Progenitor cell of endocrine pancreas (in vitro differentiated cells): ENCODE data around the gene HOXA11. TPM values are rescaled to one million over a fixed set of nuclear protein-coding genes. Genes with fewer than 3 reads are reported as not detected.

Experiments used
- DNase-seq: peaks from one replicate; pipeline ENCODE4 v3.0.0; 2021; ENCODE audit warnings: low spot score; ENCODE audit not compliant: unreplicated experiment
- H3K27ac Mint-ChIP-seq: 2 replicates; pipeline ENCODE4 v1.8.0; 2021; ENCODE audit warnings: mild to moderate bottlenecking, moderate library complexity, mixed read lengths
- H3K27me3 Mint-ChIP-seq: 2 replicates; pipeline ENCODE4 v1.8.0; 2021; ENCODE audit warnings: mixed read lengths
- H3K36me3 Mint-ChIP-seq: 2 replicates; pipeline ENCODE4 v1.8.0; 2022; ENCODE audit warnings: mixed read lengths; ENCODE audit not compliant: insufficient read depth
- H3K4me1 Mint-ChIP-seq: 2 replicates; pipeline ENCODE4 v1.8.0; 2021; ENCODE audit warnings: low read depth, mixed read lengths
- H3K4me3 Mint-ChIP-seq: 2 replicates; pipeline ENCODE4 v1.8.0; 2021; ENCODE audit warnings: low read depth, mild to moderate bottlenecking, moderate library complexity, mixed read lengths
- H3K9me3 Mint-ChIP-seq: 2 replicates; pipeline ENCODE4 v1.8.0; 2021; ENCODE audit warnings: low read depth, mixed read lengths
- CTCF ChIP-seq: fragments of 200-600 bp; sonication (generic); IDR thresholded peaks from one replicate; pipeline ENCODE4 v1.5.0; 2021; ENCODE audit warnings: antibody characterized with exemption, mild to moderate bottlenecking; ENCODE audit not compliant: unreplicated experiment
- total RNA-seq: library from RNA; stranded (reverse); gene quantifications from 2 replicates; pipeline ENCODE4 v1.2.1, GENCODE V29; 2021

HOXA11 gene
- total RNA-seq, 1 donor from 2014 or later = not detected

GRCh38 chr7:27189997-27190748 lies 5.1 kb upstream of the HOXA11 start:
- Mint-ChIP-seq H3K9me3 (no peaks in the 10 kb centered on the region), H3K27ac (no peak overlapping the region), H3K4me3 (no peak overlapping the region), H3K27me3 (peaks cover 97% of the 10 kb centered on the region), H3K4me1 (peaks cover 6% of the 10 kb centered on the region), H3K36me3 (no peaks in the 10 kb centered on the region)
- TF ChIP-seq CTCF = no peak
- no peak for DNase-seq

DNA sequence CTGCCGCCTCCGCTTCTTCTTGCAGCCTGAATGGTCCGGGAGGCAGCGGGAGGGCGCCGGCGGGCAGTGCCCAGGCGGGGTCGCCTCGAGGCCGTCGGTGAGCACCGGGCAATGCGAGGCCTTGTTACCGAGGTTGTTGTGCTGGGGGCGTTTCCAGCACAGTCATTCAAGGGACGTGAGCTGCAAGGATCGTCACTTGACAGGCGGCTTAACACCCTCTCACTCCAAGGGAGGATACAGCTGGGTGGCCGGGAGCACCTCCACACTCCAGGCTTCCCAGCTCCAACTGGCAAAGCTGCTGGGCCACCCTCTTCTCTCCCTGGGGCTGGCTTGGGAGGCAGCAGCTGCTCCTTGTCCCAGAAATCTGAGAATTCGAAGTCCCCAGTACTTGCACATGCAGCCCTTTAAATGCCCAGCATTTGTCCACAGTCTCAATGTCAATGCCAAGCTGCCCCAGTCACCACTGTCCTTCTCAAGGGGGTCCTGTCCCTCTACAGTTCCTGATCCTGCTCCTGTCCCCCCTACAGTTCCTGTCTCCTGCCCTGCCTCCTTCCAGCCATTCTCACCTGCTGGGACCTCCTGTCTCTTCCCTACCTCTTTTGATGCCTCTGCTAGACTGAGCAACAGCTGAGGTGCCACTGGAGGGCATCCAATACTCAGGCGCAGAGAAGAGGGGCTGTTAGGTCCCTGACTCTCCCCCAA lies 4.4 kb upstream of the HOXA11 start:
- no peaks in the 10 kb centered on the region for H3K9me3 Mint-ChIP-seq
- no peak overlapping the region for H3K4me3 Mint-ChIP-seq
- DNase-seq = no peak
- no peak overlapping the region for H3K27ac Mint-ChIP-seq
- H3K36me3 Mint-ChIP-seq = no peaks in the 10 kb centered on the region
- peaks cover 97% of the 10 kb centered on the region for H3K27me3 Mint-ChIP-seq
- no peak for TF ChIP-seq CTCF
- H3K4me1 Mint-ChIP-seq = peaks cover 6% of the 10 kb centered on the region

- peaks cover 6% of the 10 kb centered on the region for H3K4me1 Mint-ChIP-seq
- H3K27ac Mint-ChIP-seq = no peak overlapping the region
- no peak for TF ChIP-seq CTCF
- no peaks in the 10 kb centered on the region for H3K9me3 Mint-ChIP-seq
- DNase-seq = no peak
- no peaks in the 10 kb centered on the region for H3K36me3 Mint-ChIP-seq
- peak overlapping the region; percentile 9 for H3K4me3 Mint-ChIP-seq
- H3K27me3 Mint-ChIP-seq = peaks cover 95% of the 10 kb centered on the region
Observed at GRCh38 chr7:27188386-27189294, 3.6 kb upstream of the HOXA11 start.

DNA sequence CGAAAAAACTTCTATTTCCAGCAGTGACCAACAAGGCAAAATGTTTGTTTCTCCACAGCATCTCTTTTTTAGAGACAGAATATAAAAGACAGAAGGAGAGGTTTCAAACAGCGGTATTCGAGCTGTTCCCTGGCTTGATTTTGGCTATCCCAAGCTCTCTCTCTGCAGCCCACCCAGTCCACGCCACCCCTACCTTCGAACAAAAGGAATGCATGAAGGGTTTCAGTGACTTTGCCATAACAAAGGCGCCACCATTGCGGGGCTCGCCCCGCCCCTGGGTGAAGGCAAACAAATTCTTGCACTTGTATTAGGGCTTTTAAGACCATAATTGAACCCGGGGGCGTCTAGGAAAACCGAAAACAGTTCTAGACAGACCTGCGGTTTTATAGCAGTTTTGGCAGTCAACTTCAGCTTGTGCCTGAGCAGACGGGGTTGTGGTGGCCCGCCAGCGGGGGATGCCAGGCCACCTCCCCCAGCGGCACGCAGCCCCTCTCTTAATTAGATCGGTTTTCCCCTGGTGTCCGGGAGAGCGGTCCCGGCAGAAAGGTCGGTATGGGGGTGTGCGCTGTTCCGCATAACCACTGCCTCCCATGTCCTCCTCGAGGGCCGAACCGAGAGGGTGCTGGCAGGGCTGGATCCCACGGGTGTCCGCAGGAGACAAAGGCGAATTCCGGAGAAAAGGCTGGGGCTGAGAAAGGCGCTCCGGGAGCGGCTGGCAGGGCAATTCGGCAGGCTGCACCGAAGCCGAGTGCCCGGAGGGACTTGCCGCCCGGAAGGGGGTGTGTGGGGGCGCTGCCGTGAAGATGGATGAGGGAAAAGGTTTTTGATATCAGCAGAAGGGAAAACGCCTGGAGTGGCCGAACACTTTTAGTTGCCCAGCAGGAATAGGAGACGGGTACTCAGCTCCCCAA lies 2.7 kb upstream of the HOXA11 start:
- H3K27ac Mint-ChIP-seq = no peak overlapping the region
- DNase-seq = no peak

More for the DNA sequence above, 2.7 kb upstream of the HOXA11 start:
- TF ChIP-seq CTCF = no peak
- H3K27me3 Mint-ChIP-seq = peaks cover 97% of the 10 kb centered on the region
- H3K9me3 Mint-ChIP-seq = no peaks in the 10 kb centered on the region
- H3K36me3 Mint-ChIP-seq = no peaks in the 10 kb centered on the region
- peaks cover 6% of the 10 kb centered on the region for H3K4me1 Mint-ChIP-seq
- no peak overlapping the region for H3K4me3 Mint-ChIP-seq
